Ovary (tissue), 9 donors: ENCODE results near the gene BNC1. TPM values are rescaled to one million over a fixed set of nuclear protein-coding genes. Genes with fewer than 3 reads are reported as not detected.
A peak's percentile ranks its signal among the peaks of the same experiment; 100 is the strongest.

ENCODE experiments used
- DNase-seq, 5 donors: peaks; one replicate each; pipeline ENCODE4 v3.0.0-alpha.2; 2019 to 2020
- H3K27ac ChIP-seq, 2 donors: fragments of 200-600 bp; one replicate each; pipeline versions ENCODE4 v1.5.1 to v1.8.0; 2019 to 2022
- H3K27me3 ChIP-seq: fragments of 200-600 bp; one replicate; pipeline ENCODE4 v1.8.0; 2022
- H3K36me3 ChIP-seq: fragments of 200-600 bp; sonication (generic); one replicate; pipeline ENCODE4 v1.5.1; 2019
- H3K4me1 ChIP-seq: one replicate; pipeline ENCODE4 v1.8.1; 2013; ENCODE audit warnings: mild to moderate bottlenecking, moderate library complexity; ENCODE audit not compliant: insufficient read depth
- H3K4me3 ChIP-seq: fragments of 200-600 bp; sonication (generic); one replicate; pipeline ENCODE4 v1.5.1; 2017
- H3K9me3 ChIP-seq, 2 donors: fragments of 200-600 bp in 1 of 2; sonication (generic) in 1 of 2; one replicate each; pipeline versions ENCODE4 v1.5.1 to v1.8.1; 2013 to 2019; ENCODE audit warnings: mild to moderate bottlenecking in 1 of 2, moderate library complexity in 1 of 2
- CTCF ChIP-seq, 3 donors: fragments of 450-650 bp in 2 of 3; fragments of 200-600 bp in 1 of 3; IDR thresholded peaks; one replicate each; pipeline versions ENCODE4 v1.5.1 to v1.8.0; 2016 to 2022; ENCODE audit warnings: antibody characterized with exemption in 3 of 3, mild to moderate bottlenecking in 1 of 3
- EP300 ChIP-seq: sonication (generic); formaldehyde crosslinking; IDR thresholded peaks from one replicate; pipeline ENCODE4 v1.6.1; 2017; ENCODE audit warnings: antibody characterized with exemption
- POLR2A ChIP-seq: fragments of 450-650 bp; IDR thresholded peaks from one replicate; pipeline ENCODE4 v1.6.1; 2017; ENCODE audit warnings: antibody characterized with exemption, mild to moderate bottlenecking, moderate library complexity
- WGBS, 3 donors: extraction: QIAGEN DNeasy Blood & Tissue Kit in 1 of 3; methylation state at CpG; one replicate each; pipeline versions ENCODE4 v1.1.5 to v1.1.7; 2013 to 2017; 5-methylcytosine and 5-hydroxymethylcytosine counted together
- intact Hi-C, 4 donors: fragments of 100-400 bp; cut with DNase I; formaldehyde crosslinking; loops; one replicate each; pipeline versions ENCODE4 v1.11.0 to v1.15.1; 2022 to 2023
- polyA plus RNA-seq, 2 donors: library from polyadenylated mRNA; stranded (reverse); fragments of 200-250 nt in 1 of 2; fragments of 350-450 nt in 1 of 2; fragmentation: Illumina TruSeq in 1 of 2; extraction: RNeasy Lipid Tissue Mini Kit (QIAGEN cat#74804) in 1 of 2; gene quantifications; one replicate each; pipeline ENCODE4 v1.2.3, GENCODE V29; 2013 to 2014
- total RNA-seq, 7 donors: library from RNA; depleted of rRNA in 2 of 7; stranded (reverse); fragments of >200 nt in 2 of 7; fragmentation: NEBNext Ultra II Directional in 3 of 7; extraction: Animal tissue kit (Norgen Biotek cat#: 25700) in 3 of 7; gene quantifications; one replicate each; pipeline versions ENCODE4 v1.1.0 to v1.2.4, GENCODE V29; 2016 to 2023
- donor health status: DM: no; HTN: no; CAD: no; lungs with moderate emphysema.
- donor health status: DM: no; HTN: no; CAD: no.
- donor health status: Bipolar disorder and iron deficiency.
- donor health status: DM: yes; HTN: yes; CAD: no.
- donor health status: DM: no; HTN: no; CAD: no.
- donor health status: DM: yes; HTN: yes; CAD: no.

BNC1 gene
- total and polyA plus RNA-seq, 9 donors, result 0.23 to 31.6 (median 0.47) TPM

- Histone ChIP-seq H3K27ac (no peak overlapping the region), H3K36me3 (no peaks in the 10 kb centered on the region), H3K4me3 (no peak overlapping the region), H3K27me3 (no peaks in the 10 kb centered on the region), H3K9me3 (no peaks in the 10 kb centered on the region), H3K4me1 (no peaks in the 10 kb centered on the region)
- DNase-seq, result no peak
- 4 to 10% (median 9%) methylated on average over 3 of the region's 3 CpGs for WGBS, 3 donors
- TF ChIP-seq POLR2A, result no peak
- no peak for TF ChIP-seq EP300
- no peak for TF ChIP-seq CTCF (IDR thresholded peaks at IDR 0.05)
- intact Hi-C loops, result loop anchor here in 1 of 4 donors (10.0 kb wide), 1 partner anchor 776 kb away; no protein-coding TSS in a partner anchor
Measured at GRCh38 chr15:83249030-83249343, 35.5 kb downstream of the BNC1 start.

GRCh38 chr15:83248151-83249029 lies 36.1 kb downstream of the BNC1 start:
- DNase-seq, result no peak
- intact Hi-C loops, result loop anchor here in 1 of 4 donors (10.0 kb wide), 1 partner anchor 776 kb away; no protein-coding TSS in a partner anchor
- H3K4me3 ChIP-seq, result no peak overlapping the region

GRCh38 chr15:83243634-83244033 lies 40.8 kb downstream of the BNC1 start:
- 73 to 78% (median 76%) methylated on average over 8 of the region's 8 CpGs for WGBS, 3 donors
- H3K9me3 ChIP-seq, result no peaks in the 10 kb centered on the region
- no peaks in the 10 kb centered on the region for H3K27me3 ChIP-seq
- H3K4me3 ChIP-seq, result no peak overlapping the region
- no peak overlapping the region for H3K27ac ChIP-seq
- H3K4me1 ChIP-seq, result no peaks in the 10 kb centered on the region
- intact Hi-C loops, result loop anchor here in 1 of 4 donors (10.0 kb wide), 1 partner anchor 781 kb away; no protein-coding TSS in a partner anchor
- no peak for TF ChIP-seq CTCF (IDR thresholded peaks at IDR 0.05)
- no peak for TF ChIP-seq EP300
- TF ChIP-seq POLR2A, result no peak
- H3K36me3 ChIP-seq, result no peaks in the 10 kb centered on the region
- no peak for DNase-seq

More at GRCh38 chr15:83248151-83249029, 36.1 kb downstream of the BNC1 start:
- Histone ChIP-seq H3K36me3 (no peaks in the 10 kb centered on the region), H3K9me3 (no peaks in the 10 kb centered on the region), H3K27me3 (no peaks in the 10 kb centered on the region), H3K4me1 (no peaks in the 10 kb centered on the region), H3K27ac (no peak overlapping the region)
- WGBS, 3 donors, result 14 to 22% (median 18%) methylated on average over 11 of the region's 11 CpGs
- no peak for TF ChIP-seq POLR2A
- peak; percentile 41 to 68 (median 56) for TF ChIP-seq CTCF (IDR thresholded peaks at IDR 0.05)

- 93 to 97% (median 95%) methylated on average over 21 of the region's 21 CpGs for WGBS, 3 donors
- Histone ChIP-seq H3K9me3 (no peaks in the 10 kb centered on the region), H3K36me3 (no peaks in the 10 kb centered on the region), H3K27me3 (no peaks in the 10 kb centered on the region), H3K27ac (no peak overlapping the region), H3K4me3 (no peak overlapping the region), H3K4me1 (no peaks in the 10 kb centered on the region)
- intact Hi-C loops, result no loop called here
- TF ChIP-seq POLR2A, result no peak
- TF ChIP-seq CTCF (IDR thresholded peaks at IDR 0.05), result no peak
- TF ChIP-seq EP300, result no peak
- no peak for DNase-seq
Measured at GRCh38 chr15:83230242-83230641, 54.2 kb downstream of the BNC1 start.
